ENCODE data around the gene UGT3A2.

The UGT3A2 gene

DNA sequence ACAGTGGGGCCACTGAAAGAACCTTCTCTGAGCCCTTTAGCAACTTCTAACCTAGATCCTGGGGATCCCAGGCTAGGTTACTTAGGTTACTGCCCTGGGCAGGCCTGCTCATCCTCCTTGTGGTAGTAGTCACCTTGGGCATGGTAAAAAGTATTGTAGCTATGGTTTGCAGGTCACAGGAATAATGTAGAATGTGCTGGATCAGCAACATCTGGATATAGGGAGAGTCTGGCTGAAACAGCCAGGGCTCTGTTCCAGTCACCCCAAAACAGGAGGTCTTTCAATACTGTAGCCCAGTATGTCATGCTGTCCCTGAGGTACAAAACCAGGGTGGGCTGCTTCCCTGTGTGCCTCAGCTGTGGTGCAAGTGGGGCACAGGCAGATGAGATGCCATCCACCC, 33.6 kb downstream of the UGT3A2 start:
- CTCF ChIA-PET: interaction anchor here (0.6 to 1.0 kb wide), 2 partner anchors 8 to 489 kb away, joined by 3 to 4 read pairs; no protein-coding TSS in a partner anchor
- no peak for TF ChIP-seq ZNF148 (tag by site-specific recombination; IDR thresholded peaks at IDR 0.05; ENCODE audit: borderline replicate concordance)
- no peak for TF ChIP-seq ZNF302 (tag by site-specific recombination; IDR thresholded peaks at IDR 0.05; ENCODE audit: low read depth)
- TF ChIP-seq TSHZ1 (tag by site-specific recombination; IDR thresholded peaks at IDR 0.05; ENCODE audit: borderline replicate concordance): no peak
- TF ChIP-seq ZNF202 (tag by site-specific recombination; IDR thresholded peaks at IDR 0.05; ENCODE audit: borderline replicate concordance): no peak
- no peak for TF ChIP-seq OSR2 (tag by site-specific recombination; IDR thresholded peaks at IDR 0.05)
- TF ChIP-seq BCL11B (tag by site-specific recombination; IDR thresholded peaks at IDR 0.05; ENCODE audit: low read depth): no peak
- no peak for TF ChIP-seq ZNF404 (tag by site-specific recombination; IDR thresholded peaks at IDR 0.05)
- no peak for TF ChIP-seq ZNF600 (tag by site-specific recombination; IDR thresholded peaks at IDR 0.05)
- TF ChIP-seq CTCF (tag by site-specific recombination; IDR thresholded peaks at IDR 0.05): no peak
- no peak for TF ChIP-seq FEZF1 (tag by site-specific recombination; IDR thresholded peaks at IDR 0.05)
- TF ChIP-seq ZNF398 (tag by site-specific recombination; IDR thresholded peaks at IDR 0.05): no peak
- no peak for TF ChIP-seq ZFP69B (tag by site-specific recombination; IDR thresholded peaks at IDR 0.05)
- TF ChIP-seq ZNF585B (tag by site-specific recombination; IDR thresholded peaks at IDR 0.05): no peak
- TF ChIP-seq GLIS1 (tag by site-specific recombination; IDR thresholded peaks at IDR 0.05): no peak
- no peak for TF ChIP-seq ZNF621 (tag by site-specific recombination; IDR thresholded peaks at IDR 0.05)
- POLR2A ChIA-PET: no interaction called here
- H3K9me3 ChIP-seq (ENCODE audit: control insufficient read depth, insufficient read depth, low read depth, low read length): no peaks in the 10 kb centered on the region
- H3K27ac ChIP-seq (ENCODE audit: extremely low read depth, low read depth, low read length): no peak overlapping the region
- H3K4me3 ChIP-seq (ENCODE audit: low read depth, low read length): no peak overlapping the region
- H3K4me1 ChIP-seq (ENCODE audit: control insufficient read depth, insufficient read depth, low read length): no peaks in the 10 kb centered on the region; the same call in 1 of the 2 replicates
- no peaks in the 10 kb centered on the region for H3K36me3 ChIP-seq (ENCODE audit: control insufficient read depth in 2 of 2, insufficient read depth in 1 of 2, low read length in 2 of 2)

- CTCF ChIA-PET: no interaction called here
- Histone ChIP-seq H3K36me3 (ENCODE audit: control insufficient read depth in 2 of 2, insufficient read depth in 1 of 2, low read length in 2 of 2) (no peaks in the 10 kb centered on the region), H3K4me3 (ENCODE audit: low read depth, low read length) (no peak overlapping the region), H3K4me1 (ENCODE audit: control insufficient read depth, insufficient read depth, low read length) (no peaks in the 10 kb centered on the region; the same call in 1 of the 2 replicates), H3K9me3 (ENCODE audit: control insufficient read depth, insufficient read depth, low read depth, low read length) (no peaks in the 10 kb centered on the region), H3K27ac (ENCODE audit: extremely low read depth, low read depth, low read length) (no peak overlapping the region)
- POLR2A ChIA-PET: no interaction called here
- TF ChIP-seq ZNF174 (tag by site-specific recombination; IDR thresholded peaks at IDR 0.05): no peak
Observed at GRCh38 chr5:36031223-36031622, 35.5 kb downstream of the UGT3A2 start.

All from HEK293 (cell line).